GM18498 (cell line): ENCODE data around the gene GOLGA6L7.
"Not testable (repeated sequence)": the region's sequence is repeated elsewhere in the genome, so short reads cannot be mapped to it uniquely, and the experiment has no call there.

Experiments
- ATAC-seq: cut with Tn5 transposase; IDR thresholded peaks from one replicate; pipeline ENCODE4 v1.9.1; 2021; ENCODE audit warnings: mild to moderate bottlenecking, moderate library complexity; ENCODE audit not compliant: unreplicated experiment

The GOLGA6L7 gene

DNA sequence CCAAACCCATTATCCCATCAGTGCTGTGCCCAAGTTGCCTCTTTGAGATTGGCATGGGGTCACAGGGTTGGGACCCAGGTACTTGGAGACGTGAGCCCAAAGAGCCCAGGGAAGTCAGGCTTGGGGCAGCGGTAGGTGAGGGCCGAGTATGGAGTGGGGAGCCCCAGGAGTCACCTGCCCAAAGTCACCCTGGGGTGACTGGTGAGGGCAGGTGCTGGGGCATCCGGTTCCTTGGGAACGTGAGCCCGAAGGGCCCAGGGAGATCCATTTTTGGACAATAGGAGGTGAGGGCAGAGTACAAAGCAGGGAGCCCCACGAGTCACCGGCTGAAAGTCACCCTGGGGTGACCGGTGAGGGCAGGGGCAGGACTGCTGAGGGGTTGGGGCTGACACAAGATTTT is 485 bp downstream of the GOLGA6L7 start:
- not testable (repeated sequence) for ATAC-seq

DNA sequence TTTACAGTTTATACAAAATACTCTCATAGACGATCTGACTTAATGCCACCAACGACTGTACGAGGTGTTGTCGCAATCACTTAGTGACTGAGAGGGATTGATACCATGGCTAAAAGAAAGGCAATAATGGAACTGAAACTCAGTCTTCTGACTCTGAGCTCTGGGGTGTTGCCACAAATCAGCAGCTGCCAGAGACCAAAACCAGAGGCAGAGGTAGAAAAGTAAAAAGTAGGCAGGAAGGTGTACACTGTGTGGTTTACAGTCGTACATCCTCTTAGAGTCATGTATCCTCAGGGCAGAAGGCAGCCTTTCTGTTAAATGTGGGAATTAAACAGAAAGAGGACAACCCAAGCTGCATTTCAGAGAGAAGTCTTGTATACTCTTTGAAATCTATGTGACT is 1.2 kb downstream of the GOLGA6L7 start:
- ATAC-seq: not testable (repeated sequence)

DNA sequence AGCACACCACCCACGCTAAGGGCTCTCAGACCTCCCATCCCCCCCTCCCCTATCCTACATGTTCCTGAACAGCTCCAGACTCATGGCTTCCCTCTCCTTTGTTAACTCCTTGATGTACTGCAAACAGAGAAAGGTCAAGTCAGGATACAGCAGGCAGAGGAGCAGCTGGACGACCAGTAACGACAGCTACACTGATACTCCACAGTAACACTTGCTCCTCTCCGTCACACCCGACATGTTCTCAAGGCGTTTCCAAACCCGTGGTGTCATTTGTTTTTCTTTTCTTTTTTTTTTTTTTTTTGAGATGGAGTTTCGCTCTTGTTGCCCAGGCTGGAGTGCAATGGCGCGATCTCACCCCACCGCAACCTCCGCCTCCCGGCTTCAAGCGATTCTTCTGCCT is 4.3 kb downstream of the GOLGA6L7 start:
- ATAC-seq: not testable (repeated sequence)

DNA sequence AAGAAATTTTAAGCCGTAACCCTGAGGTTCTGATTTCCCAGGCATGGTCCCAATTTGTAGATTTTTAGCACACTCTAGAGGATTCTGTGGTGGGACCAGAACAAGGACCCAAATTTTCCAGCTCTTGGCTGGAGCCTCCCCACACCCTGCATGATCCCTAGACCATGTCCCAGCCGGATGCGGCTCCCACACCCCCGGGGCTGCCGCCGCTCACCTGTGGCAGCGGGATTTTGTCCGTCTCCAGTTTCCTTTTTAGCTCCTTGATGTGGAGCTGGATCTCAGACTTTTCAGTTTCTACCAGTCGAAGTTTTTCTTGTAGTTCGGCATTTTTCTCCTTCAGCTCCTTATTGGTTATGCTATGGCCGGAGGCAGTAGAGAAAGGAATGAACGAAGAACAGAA is 4.9 kb downstream of the GOLGA6L7 start:
- ATAC-seq: not testable (repeated sequence)

DNA sequence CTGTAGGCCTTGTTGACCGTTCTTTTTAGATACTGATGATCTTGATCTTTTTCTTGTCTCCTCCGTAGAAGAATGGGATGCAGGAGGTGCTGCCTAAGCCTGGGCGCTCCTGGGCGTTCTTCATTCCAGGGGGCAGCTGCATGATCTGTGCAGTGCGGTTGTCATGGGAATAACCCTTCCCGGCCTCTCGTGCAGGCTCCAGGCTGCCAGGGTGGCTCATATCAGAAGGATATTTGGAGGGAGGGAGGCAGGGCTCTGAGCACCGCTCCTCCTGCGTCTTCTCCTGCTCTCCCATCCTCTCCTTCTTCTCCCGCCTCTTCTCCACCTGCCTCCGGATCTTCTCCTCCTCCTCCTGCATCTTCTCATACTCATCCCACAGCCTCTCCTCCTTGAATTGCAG is 6.2 kb downstream of the GOLGA6L7 start:
- ATAC-seq: not testable (repeated sequence)

DNA sequence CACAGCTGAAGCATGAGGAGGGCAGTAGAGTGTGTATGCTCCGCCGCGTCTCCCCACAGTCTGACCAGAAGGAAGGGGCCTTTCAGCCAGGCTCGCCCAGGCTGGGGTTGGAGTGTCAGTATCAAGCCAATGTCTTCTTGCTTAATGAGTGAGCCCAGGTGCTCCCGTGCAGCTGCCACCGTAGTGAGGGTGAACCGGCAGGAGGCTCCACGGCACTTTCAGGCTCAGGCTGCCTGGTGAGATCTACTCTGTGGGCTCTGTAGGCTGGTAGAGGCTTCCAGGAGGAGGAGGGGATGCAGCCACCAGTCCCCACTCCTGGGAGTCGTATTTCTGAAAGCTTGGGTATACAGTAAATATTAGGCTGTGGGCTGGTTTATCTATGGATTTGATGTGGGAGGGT is 8.2 kb downstream of the GOLGA6L7 start:
- not testable (repeated sequence) for ATAC-seq

DNA sequence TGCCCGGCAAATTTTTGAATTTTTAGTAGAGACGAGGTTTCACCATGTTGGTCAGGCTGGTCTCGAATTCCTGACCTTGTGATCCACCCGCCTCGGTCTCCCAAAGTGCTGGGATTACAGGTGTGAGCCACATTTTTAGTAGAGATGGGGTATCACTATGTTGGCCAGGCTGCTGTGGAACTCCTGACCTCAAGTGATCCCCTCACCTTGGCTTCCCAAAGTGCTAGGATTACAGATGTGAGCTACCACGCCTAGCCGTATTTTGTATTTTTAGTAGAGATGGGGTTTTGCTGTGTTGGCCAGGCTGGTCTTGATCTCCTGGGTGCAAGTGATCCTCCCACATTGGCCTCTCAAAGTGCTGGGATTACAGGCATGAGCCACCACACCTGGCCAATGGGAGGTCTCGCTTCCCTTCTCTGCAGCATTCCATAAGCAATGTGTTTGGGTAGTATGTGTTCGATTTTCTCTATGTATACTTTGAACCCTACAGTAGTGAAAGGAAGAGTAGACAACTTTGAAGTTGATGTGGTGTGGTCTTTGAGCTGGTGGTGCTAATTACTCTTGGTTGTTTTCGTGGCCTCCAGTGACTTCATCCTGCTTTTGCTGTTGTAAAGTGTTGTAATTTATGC is 13.4 kb downstream of the GOLGA6L7 start:
- ATAC-seq: not testable (repeated sequence)

DNA sequence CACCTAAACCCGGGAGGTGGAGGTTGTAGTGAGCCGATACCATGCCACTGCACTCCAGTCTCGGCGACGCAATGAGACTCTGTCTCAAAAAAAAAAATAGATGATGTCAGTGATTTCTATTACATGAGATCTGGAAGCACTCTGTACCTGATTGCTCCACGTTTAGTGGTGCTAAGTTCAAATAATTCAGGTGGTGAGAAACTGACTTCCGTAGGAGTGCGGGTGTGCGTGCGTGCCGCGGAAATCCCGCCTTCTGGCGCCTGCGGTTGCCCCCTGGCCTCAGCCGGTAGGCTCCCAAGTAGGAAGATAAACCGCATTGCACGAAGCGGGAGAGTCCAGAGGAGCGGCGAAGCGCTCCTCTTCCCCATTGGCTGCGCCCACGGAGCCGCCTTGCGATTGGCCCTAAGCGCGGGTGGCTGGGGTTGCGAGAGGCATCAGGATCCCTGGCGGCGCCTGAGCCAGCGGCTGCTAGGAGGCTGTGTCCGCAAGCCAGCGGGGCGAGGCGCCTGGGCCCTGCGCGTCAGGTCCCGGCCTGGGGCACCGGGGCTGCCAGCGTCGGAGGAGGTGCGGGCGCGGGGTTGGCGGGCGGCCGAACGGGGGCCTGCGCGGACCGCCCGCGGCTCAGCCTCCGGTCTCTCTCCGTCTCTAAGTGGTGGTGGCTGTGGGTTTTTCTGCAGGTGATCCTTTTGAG is 16.4 kb downstream of the GOLGA6L7 start:
- not testable (repeated sequence) for ATAC-seq

DNA sequence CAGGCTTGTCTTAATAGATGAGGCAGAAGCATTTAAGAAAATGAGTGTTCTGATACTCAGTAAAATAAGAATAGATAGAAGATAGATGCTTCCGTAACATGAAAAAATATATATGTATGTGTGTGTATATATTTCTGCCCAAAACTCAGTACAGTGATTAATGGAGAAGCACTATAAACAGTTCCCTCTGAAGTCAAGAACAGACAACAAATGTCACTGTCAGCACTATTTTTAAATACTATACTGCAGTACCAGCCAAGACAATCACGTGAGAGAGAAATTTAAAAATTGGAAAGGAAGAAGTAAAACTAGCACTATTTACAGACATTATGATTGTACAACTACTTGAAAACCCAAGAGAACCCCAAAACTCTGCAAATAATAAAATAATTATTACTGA is 27.0 kb downstream of the GOLGA6L7 start:
- not testable (repeated sequence) for ATAC-seq

DNA sequence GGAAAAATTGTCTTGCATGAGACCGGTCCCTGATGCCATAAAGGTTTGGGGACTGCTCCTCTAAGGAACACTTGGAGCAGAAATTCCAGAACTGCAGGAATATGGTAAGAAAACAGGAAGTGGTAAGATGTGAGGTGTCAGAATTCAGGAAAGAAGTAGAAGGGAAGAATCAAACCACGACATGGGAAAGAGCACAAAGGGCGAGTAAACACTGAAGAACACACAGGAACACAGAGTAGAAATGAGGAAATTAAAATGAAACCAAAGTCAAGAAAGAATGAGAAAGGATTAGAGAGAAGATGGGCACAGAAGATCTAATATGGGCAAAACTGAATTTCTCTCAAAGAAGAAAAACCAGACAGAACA is 28.5 kb downstream of the GOLGA6L7 start:
- not testable (repeated sequence) for ATAC-seq

DNA sequence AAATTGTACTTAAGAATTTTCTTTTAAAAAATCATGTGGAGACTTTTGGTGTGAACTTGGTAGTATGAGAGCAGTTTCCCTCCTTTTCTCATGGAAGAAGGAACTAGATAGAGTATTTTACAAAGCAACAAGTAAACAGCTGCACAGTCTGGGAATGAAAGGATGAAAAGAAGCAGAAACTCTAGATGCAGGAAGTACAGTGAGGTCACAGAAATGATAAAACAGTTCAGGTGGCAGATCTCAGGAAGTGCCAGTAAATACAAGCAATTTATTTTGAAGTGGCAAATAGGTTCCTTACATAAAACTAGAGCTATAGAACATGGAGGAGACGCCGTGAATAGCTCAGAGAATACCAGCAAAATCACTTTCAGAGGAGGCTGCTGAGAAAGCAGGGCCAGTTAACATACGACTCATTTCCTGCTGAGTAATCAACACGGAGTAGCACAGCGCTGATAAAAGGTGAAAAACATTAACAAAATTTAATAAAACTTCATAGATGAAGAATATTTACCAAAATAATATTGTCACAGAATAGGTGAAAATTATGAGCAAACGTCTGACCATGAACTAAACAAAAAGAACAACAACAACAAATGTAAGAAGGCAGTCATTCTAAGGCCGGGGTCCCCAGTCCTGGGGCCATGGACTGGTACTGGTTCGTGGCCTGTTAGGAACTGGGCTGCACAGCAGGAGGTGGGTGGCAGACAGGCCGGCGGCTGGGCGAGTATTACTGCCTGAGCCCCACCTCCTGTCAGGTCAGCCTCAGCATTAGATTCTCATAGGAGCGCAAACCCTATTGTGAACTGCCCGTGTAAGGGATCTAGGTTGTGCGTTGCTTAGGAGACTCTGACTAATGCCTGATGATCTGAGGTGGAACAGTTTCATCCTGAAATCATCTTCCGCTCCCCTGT is 29.2 kb downstream of the GOLGA6L7 start:
- not testable (repeated sequence) for ATAC-seq

DNA sequence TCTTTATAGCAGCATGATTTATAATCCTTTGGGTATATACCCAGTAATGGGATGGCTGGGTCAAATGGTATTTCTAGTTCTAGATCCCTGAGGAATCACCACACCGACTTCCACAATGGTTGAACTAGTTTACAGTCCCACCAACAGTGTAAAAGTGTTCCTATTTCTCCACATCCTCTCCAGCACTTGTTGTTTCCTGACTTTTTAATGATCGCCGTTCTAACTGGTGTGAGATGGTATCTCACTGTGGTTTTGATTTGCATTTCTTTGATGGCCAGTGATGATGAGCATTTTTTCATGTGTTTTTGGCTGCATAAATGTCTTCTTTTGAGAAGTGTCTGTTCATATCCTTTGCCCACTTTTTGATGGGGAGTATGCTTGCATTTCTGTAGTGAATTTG is 30.3 kb downstream of the GOLGA6L7 start:
- not testable (repeated sequence) for ATAC-seq

DNA sequence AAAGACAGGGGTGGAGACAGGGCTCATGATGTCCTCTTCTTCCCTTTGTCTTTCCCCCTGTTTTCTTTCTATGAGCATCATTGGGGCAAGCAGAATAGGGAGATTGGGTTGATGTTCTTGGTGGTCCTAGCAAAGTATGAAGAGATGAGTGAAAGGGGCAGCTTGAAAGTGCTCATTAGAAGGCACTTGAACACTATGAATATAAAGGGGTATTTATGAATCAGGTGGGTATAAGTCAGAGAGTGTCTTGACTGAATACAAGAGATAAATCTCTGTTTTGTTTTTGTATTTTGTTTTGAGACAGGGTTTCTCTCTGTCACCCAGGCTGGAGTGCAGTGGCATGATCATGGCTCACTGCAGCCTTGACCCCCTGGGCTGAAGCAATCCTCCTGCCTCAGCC is 34.4 kb downstream of the GOLGA6L7 start:
- ATAC-seq: not testable (repeated sequence)

DNA sequence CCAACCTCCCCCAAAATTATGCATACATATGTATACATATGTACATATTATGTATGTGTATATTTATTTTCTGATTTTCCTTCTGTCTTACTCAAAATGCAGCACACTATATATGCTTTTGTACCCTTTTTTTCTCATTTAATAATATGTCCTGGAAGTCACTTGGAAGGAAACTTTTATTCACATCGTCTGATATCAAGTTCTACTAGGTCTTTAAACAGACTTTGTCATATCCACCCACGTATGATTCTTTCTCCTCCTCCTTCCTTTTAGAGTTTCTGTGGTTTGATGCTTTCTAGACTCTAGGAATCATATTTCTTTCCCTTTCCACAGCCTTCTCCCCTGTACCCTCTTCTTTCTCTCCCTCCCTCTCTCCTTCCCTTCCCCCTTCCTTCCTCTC is 35.1 kb downstream of the GOLGA6L7 start:
- ATAC-seq: not testable (repeated sequence)

DNA sequence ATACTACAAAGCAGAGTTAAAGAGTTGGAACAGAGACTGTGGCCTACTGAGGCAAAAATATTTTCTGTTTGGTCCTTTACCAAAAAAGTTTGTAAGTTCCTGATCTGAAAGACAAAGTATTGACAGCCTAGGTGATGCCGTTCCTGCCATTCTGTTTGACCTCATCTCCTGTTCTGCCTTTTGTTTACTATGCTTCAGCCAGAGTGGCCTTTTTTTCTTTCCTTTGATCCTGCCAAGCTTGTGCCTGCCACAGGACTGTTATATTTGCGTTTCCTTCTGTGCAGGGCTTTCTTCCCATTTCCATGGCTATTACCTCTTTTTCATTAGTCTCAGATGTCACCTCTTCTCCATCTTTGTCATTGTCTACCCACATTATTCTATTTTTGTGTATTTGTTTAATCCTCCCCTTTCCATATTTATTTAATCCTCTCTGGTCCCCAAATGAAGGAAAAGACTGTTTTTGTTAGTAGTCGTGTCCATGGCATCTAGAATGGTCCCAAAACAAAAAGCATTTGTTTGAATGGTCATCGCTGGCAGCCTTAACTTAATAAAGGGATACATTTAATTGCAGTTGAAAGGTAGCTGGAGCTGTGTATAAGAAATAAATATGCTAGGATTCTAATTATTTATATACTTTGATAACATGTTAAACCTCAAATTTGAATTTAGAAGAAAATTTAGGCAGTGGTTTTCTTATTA is 36.4 kb downstream of the GOLGA6L7 start:
- ATAC-seq: not testable (repeated sequence)

DNA sequence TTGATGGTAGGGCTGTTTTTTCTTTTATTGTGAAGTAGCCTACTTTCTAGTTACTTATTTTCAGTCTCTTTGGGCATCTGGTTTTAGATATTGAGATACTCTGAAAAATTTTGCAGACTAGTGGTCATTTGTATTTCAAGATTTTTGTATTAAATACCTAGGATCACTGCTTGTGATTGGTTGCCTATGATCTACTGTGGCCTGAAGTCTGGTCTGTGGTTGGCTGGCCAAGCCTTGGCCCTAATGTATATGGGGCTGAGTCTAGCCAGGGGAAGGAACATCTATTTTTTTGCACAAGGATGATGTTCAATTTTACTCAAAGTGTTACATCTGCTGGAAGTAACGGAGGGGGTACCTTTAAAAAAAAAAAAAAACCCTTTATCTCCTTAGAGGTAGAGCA is 38.0 kb downstream of the GOLGA6L7 start:
- ATAC-seq: not testable (repeated sequence)

DNA sequence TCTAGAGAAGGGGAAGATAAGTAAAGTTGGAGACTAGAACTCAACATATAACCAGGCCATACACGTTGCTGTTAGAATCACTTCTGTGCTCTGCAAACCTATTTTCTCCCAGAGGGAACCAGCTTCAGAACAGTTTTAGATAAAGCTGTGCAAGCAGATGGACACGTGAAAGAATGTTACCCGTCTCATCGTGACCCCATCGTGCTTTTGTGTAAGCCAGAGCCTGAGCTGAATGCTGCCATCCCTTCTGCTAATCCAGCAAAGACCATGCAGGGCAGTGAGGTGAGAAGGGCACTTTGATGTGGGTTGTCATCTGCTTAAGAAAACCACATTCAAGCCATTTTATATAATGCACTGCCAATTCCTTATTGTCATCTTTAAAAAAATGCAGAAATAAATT is 40.3 kb downstream of the GOLGA6L7 start:
- ATAC-seq: not testable (repeated sequence)

DNA sequence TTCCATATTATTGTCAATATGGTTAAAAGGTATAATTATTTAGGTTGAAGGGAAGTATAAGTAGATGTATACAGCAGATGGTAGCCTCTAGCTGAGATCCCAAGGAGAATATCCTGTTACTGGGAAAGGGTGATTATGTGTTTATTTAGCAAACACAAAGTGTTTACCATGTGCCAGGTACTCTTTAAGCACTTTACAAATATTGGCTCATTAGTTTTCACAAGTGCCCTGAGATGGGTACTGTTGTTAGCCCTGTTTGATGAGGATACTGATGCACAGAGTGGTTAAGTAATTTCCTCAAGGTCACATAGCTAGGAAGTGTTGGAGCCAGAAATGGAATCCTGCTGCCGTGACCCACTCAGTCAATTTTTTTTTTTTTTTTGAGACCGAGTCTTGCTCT is 48.1 kb downstream of the GOLGA6L7 start:
- ATAC-seq: not testable (repeated sequence)

DNA sequence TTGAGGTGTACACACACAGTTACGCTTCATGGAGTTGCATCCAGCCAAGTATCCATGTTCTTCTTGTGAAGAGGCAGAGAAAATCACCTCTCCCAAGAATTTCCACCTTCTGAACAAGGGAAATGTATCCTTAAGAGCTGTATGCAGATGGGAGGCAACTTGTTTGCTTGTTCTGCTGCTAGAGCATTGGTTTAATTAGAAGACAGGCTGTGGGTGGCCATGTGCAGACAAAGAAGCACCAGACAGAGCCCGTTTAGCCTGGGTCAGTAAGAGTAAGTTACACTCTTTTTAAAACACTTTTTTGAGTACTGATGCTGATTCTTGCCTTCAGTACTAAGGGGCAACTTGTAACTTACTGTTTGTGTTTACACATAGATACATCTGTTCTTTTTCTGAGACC is 50.2 kb downstream of the GOLGA6L7 start:
- not testable (repeated sequence) for ATAC-seq

DNA sequence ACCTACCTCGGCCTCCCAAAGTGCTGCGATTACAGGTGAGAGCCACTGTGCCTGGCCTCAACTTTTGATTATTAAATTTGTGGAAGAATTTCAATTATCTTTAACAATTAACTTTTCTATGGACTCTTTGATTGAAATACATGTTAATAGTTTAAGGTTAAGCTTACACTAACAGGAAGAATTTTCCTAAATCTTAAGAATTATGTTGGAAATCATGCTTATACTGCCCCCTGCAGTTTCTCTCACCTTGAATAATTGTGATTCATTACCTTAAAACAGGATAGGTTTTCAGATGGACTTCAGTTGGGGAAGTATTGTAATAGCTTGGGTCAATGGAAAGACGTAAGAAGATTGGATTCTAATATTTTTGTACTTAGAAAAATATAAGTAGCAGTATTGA is 54.2 kb downstream of the GOLGA6L7 start:
- not testable (repeated sequence) for ATAC-seq
